Suppressor macrophage treated with lipopolysaccharide for 1 hour (primary cell): ENCODE data around the gene PPM1H.
A peak's percentile ranks its signal among the peaks of the same experiment; 100 is the strongest.
"Not testable (repeated sequence)": the region's sequence is repeated elsewhere in the genome, so short reads cannot be mapped to it uniquely, and the experiment has no call there.

Source experiments
- DNase-seq, 3 donors: peaks; one replicate each; pipeline ENCODE4 v3.0.0-alpha.2; 2020 to 2022

PPM1H gene

GRCh38 chr12:62729579-62730544, 205.1 kb downstream of the PPM1H start:
- not testable (repeated sequence) for DNase-seq

- peak; percentile 18 to 75 (median 21) for DNase-seq
These were observed 206.2 kb downstream of the PPM1H start for GRCh38 chr12:62728741-62729140.

- no peak for DNase-seq
These were observed 208.4 kb downstream of the PPM1H start for GRCh38 chr12:62726471-62726980.

GRCh38 chr12:62725781-62726180, 209.2 kb downstream of the PPM1H start:
- no peak for DNase-seq

GRCh38 chr12:62724947-62725451, 210.0 kb downstream of the PPM1H start:
- peak; percentile 36 to 68 (median 39) for DNase-seq

GRCh38 chr12:62724285-62724684, 210.7 kb downstream of the PPM1H start:
- no peak for DNase-seq

DNA sequence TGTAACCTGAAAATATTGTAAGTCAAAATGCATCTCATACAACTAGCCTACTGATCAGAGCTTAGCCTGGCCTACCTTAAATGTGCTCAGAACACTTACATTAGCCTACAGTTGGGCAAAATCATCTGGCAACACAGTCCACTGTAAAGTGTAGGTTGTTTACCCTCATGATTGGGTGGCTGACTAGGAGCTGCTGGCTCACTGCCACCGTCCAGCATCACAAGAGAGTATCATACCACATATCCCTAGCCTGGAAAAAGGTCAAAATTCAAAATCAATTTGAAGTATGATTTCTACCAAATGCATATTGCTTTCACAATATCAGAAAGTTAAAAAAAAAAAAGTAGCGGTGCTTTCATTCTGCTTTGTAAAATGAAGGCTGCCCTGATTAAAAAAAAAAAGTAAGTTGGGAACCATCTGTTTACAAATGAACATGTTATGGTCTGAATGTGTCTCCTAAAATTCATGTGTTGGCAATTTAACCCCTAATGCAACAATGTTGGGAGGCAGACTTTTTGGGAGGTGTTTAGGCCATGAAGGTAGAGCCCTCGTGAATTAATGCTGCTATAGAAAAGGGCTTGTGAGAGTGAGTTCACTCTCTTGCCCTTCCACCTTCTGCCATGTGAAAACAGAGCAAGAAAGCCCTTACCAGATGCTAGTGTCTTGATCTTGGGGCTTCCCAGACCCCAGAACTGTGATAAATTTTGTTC, 211.8 kb downstream of the PPM1H start:
- no peak for DNase-seq

DNA sequence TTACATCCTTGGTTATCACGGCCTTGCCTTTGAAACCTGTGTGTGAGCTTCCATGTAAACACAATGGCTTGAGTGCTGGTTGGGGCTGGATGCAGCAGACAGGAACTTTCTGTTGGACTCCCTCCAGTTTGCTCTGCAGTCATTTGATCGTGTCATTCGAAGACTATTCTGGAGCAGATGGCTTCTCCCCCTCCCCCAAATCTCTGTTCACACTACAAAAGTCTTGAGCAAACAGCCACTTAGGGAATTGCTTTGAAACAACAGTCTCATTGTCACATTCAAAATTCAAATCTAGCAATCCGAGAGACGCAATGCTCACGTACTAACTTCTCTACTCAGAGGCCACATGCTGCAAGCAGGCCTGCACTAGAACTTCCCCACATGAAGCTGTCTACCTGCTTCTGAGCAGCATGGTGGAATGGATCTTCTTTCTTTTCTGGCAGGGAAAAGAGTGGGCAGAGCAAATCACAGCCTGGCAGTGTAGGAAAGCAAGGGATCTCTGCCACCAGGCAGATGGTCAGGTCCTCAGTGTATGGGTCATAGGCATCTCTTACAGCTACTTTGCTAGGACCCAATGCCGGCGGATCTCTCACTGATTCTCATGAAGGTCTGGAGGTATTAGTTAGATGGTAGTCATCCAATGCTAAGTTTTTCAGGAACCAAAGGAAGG, 214.2 kb downstream of the PPM1H start:
- no peak for DNase-seq

DNA sequence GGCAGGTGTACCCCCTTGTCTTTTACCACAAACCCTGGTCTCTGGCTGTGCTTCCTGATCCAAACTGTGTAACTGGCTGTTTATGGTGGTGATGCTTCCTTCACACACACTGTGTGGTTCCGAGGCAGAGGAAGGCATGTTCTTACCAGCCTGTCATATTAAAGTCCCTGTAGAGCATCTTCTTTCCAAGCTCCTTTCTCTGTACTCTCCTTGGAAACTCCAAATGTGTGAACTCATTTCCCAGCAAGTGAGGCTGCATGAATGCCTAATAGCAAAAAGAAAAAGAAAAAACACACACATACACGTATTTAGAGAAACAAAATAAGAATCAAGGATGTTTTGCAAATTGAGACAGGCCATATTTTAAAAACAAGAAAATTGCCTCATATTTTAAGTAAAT, 214.9 kb downstream of the PPM1H start:
- DNase-seq: no peak

DNA sequence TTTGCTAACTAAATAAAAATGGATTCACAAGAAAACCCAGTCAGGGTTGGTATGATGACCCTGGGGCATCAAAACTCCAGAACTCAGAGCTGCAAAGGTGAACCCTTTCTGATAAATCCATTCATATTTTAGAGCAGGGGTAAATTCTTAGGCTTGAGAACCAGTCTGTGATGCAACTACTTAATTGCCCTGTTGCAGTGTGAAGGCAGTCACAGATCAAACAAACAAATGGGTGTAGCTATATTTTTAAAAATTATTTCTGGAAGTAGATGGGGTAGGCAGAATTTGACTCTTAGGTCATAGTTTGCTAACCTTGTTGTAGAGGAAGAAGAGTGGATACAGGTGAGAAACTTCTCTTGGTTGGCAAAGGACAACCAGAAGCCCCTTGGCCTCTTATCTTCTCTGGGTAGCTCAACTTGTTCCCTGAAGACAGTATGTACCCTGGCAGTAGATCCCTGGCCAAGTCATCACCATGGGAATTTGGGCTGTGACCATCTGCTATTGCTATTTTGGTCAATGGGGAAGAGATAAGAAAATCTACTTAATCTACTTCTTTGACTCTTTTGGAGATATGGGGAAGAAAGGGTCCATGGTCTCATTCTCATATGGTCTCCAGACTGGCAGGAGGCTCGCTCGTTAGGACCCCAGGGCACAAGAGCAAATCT, 216.1 kb downstream of the PPM1H start:
- no peak for DNase-seq

- DNase-seq: no peak
These were observed 217.3 kb downstream of the PPM1H start for GRCh38 chr12:62717643-62718042.

DNA sequence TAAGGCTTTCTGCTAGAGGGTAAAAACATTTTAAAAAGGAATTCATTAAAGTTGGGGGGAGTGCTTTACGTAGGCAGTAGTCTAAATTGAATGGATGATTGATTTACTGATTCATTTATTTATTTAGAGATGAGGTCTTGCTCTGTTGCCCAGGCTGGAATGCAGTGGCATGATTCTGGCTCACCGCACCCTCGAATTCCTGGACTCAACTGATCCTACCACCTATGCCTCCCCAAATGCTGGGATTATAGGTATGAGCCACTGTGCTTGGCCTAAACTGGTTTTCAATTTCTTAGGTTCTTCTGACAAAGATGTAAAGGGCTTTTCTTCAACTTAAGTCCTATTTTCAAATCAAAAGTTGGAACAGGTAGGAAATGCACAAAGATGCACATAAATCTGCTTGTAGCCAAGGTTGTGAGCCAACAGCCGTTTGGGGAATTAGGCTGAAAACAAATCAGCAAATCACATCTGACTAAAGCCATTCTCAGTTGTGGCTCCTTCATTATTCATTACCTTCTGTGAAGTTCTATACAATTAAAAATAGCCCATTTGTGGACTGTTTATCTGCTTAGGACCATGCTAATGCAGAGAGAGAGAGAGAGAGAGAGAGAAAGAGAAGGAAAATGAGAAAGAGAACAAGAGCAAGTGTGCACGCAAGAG, 218.0 kb downstream of the PPM1H start:
- no peak for DNase-seq

- no peak for DNase-seq
These were observed 218.9 kb downstream of the PPM1H start for GRCh38 chr12:62716037-62716436.

DNA sequence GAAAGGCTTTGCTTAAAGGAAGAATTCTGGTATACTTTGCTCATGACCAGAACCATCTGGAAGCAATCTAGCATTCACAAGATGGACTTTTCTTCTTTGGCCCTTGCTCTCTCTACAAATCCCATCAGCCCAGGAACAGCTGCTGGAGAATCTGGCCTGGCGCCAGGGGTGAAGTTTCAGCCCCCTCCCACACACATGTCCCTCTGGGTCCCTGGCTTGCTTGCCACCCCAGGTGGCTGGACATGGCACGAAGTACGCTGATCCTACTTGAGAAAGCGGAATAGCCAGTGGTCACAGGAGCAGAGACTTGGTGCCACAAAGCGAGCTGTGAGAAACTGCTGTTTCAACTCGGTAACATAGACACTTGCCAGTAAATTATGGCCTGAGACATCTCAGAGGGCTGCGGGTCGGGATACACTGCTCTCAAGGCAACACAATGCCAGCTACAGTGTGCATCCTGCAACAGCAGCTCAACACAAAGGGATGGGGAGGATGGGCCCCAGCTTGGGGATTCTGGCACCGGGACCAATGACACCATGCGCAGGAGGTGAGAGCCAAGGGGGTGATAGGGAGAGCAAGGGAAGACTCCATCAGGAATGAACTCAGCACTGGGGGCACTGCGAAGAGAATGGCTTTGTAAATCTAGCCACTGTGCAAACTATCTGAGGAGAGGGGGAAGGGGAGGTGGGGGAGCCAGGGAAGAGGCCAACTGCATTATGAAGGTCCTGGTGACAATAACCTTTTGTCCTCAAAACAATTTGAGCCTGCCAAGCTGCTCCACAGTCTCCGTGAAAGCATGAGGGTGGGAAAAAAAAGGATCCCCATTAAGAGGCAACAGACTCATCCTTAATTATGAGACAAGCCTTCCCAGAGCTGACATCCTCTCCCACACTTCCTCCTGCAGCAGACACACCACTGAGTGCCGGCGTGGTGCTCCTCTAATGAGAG, 219.9 kb downstream of the PPM1H start:
- no peak for DNase-seq

- peak; percentile 33 to 61 (median 42) for DNase-seq
These were observed 220.7 kb downstream of the PPM1H start for GRCh38 chr12:62714181-62714773.

- DNase-seq: no peak
These were observed 221.2 kb downstream of the PPM1H start for GRCh38 chr12:62713723-62714122.

DNA sequence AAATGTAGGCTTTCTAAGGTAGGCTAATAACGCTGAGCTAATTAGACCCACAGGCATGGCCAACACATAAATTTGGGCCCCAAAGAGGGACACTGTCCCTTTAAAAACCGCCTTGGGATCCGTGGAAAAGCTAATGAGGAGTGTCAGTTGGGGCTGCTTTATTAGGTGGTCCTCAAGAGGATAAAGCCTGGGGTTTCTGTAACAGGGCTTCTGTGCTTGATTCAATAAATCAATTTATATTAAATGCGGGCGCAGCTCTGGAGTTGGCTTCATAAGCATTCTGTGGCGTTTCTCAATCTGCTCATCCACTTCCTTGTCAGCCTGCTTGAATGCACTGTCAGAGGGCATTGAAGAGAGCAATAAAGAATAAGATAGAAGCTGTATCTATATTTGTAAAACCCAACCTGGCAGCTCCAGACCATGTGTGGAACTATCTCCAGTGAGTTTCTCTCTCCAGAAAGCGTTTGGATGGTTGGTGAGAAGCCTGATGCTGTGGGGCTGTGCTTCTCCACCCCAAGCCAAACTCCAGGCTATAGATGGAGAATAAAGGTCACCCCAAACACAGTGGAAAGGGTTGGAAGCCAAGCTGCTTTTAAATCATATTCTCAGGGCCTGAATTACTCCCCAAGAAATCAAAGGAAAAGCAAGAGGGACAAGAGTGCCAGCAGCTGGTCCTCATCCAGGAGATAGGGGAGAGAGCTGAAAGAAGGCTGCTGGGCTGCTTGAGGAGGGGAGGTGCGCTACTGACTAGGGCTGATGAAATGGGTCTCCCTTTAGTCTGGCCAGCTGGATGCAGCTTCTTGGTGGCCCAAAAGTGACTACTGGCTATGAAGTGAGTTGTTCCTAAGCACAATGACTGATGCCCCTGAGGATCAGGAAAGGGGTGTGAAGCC, 222.0 kb downstream of the PPM1H start:
- DNase-seq: no peak

DNA sequence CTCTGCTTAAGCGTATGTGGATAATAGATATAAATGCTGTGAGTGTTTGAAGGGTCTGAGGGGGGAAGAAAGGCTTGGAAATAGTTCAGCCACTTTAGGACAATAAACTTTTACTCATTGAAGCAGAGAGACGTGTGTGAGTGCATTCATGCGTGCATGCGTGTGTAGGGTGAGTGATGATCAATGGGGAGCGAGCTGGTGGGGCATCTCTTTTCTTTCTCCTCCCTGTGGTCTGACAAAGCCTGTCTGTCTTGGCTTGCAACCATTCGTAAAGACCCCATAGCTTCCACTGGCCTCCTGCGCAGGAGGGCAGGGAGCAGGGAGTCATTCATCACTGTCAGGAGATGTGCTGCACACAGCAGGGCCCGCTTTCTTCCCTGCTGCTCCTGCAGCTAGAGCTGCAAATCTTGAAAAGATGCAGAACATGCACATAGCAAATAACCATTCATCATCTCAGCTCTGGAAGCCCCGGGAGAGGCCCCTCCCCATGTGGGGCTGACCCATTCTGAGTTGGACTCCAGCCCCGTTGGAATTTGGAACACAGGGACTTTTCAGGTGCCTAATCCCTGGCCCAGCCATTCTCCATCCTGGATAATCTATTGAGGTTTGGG, 223.2 kb downstream of the PPM1H start:
- DNase-seq: no peak

- DNase-seq: no peak
These were observed 225.6 kb downstream of the PPM1H start for GRCh38 chr12:62709311-62709710.
